PFSK-1 (cell line): ENCODE data around the gene GNB5.

Experiments
- POLR2AphosphoS5 ChIP-seq: IDR thresholded peaks from 2 replicates; pipeline ENCODE4 v1.6.1; 2012; ENCODE audit warnings: low read depth, mild to moderate bottlenecking, control low read depth, low read length, moderate library complexity
- REST ChIP-seq, 2 experiments: IDR thresholded peaks; 2 replicates each; pipeline versions ENCODE4 v1.6.1 to v1.8.0; 2011 to 2012; ENCODE audit warnings: low read depth in 2 of 2, low read length in 2 of 2, control low read depth in 1 of 2, inconsistent platforms in 1 of 2, mild to moderate bottlenecking in 1 of 2, moderate library complexity in 1 of 2; ENCODE audit not compliant: insufficient read depth in 1 of 2
- SIN3A ChIP-seq: IDR thresholded peaks from 2 replicates; pipeline ENCODE4 v1.6.1; 2012; ENCODE audit warnings: mild to moderate bottlenecking, low read length, moderate library complexity, borderline replicate concordance; ENCODE audit not compliant: insufficient read depth

- TF ChIP-seq POLR2AphosphoS5 = no peak
- no peak for TF ChIP-seq REST (IDR thresholded peaks at IDR 0.05; ENCODE audit: insufficient read depth in 1 of 2, low read depth in 2 of 2, low read length in 2 of 2)
- TF ChIP-seq SIN3A = no peak
Observed at GRCh38 chr15:52218816-52219215, 27.6 kb upstream of the GNB5 start.
